Fibroblast of lung (primary cell): ENCODE results near the gene OMD. TPM values are rescaled to one million over a fixed set of nuclear protein-coding genes. Genes with fewer than 3 reads are reported as not detected.

Experiments
- DNase-seq, 2 donors: peaks; one replicate each; pipeline versions ENCODE4 v3.0.0 to v3.0.0-alpha.2; 2010; ENCODE audit warnings: low read depth in 2 of 2
- H2AFZ ChIP-seq: 2 replicates; pipeline ENCODE4 v1.5.1; 2012; ENCODE audit warnings: low read length, control low read depth, inconsistent platforms
- H3K27ac ChIP-seq: 2 replicates; pipeline ENCODE4 v1.5.1; 2011; ENCODE audit warnings: low read length, control low read depth; ENCODE audit not compliant: insufficient read depth
- H3K27me3 ChIP-seq: 2 replicates; pipeline ENCODE4 v1.5.1; 2011; ENCODE audit warnings: mild to moderate bottlenecking, low read length; ENCODE audit not compliant: control insufficient read depth, insufficient read depth
- H3K36me3 ChIP-seq: 2 replicates; pipeline ENCODE4 v1.5.1; 2011; ENCODE audit warnings: low read length; ENCODE audit not compliant: control insufficient read depth, insufficient read depth
- H3K4me1 ChIP-seq: 2 replicates; pipeline ENCODE4 v1.5.1; 2011; ENCODE audit warnings: low read length; ENCODE audit not compliant: control insufficient read depth, insufficient read depth; ENCODE audit errors: extremely low read depth
- H3K4me2 ChIP-seq: 2 replicates; pipeline ENCODE4 v1.5.1; 2011; ENCODE audit warnings: low read length, control low read depth; ENCODE audit not compliant: insufficient read depth; ENCODE audit errors: extremely low read depth
- H3K4me3 ChIP-seq, 4 experiments: fragments of 200-600 bp in 1 of 4; sonication (generic) in 1 of 4; replicated peaks in 1 of 4; 2 replicates each; pipeline ENCODE4 v1.5.1; 2011 to 2016; ENCODE audit warnings: low read length in 4 of 4, low read depth in 3 of 4, mild to moderate bottlenecking in 3 of 4, control low read depth in 2 of 4, inconsistent platforms in 1 of 4, mixed read lengths in 1 of 4; ENCODE audit not compliant: insufficient read depth in 1 of 4; ENCODE audit errors: control extremely low read depth in 1 of 4
- H3K79me2 ChIP-seq: 2 replicates; pipeline ENCODE4 v1.5.1; 2012; ENCODE audit warnings: mild to moderate bottlenecking, low read length, inconsistent platforms; ENCODE audit not compliant: control insufficient read depth, insufficient read depth
- H3K9ac ChIP-seq: 2 replicates; pipeline ENCODE4 v1.5.1; 2011; ENCODE audit warnings: mild to moderate bottlenecking, low read length, control low read depth; ENCODE audit not compliant: insufficient read depth
- H3K9me3 ChIP-seq: 2 replicates; pipeline ENCODE4 v1.5.1; 2012; ENCODE audit warnings: low read depth, low read length; ENCODE audit not compliant: control insufficient read depth, insufficient read depth
- H4K20me1 ChIP-seq: 2 replicates; pipeline ENCODE4 v1.5.1; 2011; ENCODE audit warnings: low read length; ENCODE audit not compliant: control insufficient read depth, insufficient read depth; ENCODE audit errors: extremely low read depth
- EZH2 ChIP-seq: IDR thresholded peaks from 2 replicates; pipeline ENCODE4 v1.5.1; 2012; ENCODE audit warnings: low read length, control low read depth, mild to moderate bottlenecking; ENCODE audit errors: missing control alignments
- polyA plus RNA-seq, 2 donors: library from polyadenylated mRNA; depleted of rRNA in 1 of 2; stranded (reverse) in 1 of 2; unstranded in 1 of 2; fragments of >200 nt; gene quantifications; 2 replicates each; pipeline ENCODE4 v1.2.1, GENCODE V29; 2011 to 2012; ENCODE audit warnings: missing spikeins in 1 of 2
- total RNA-seq: library from RNA; depleted of rRNA; stranded (reverse); fragments of >200 nt; gene quantifications from 2 replicates; pipeline ENCODE4 v1.2.1, GENCODE V29; 2014
- TF ChIP-seq, protein P1 (sequence below), 2 donors: IDR thresholded peaks in 1 of 2; conservative IDR thresholded peaks in 1 of 2; 1 replicate in 1 of 2; 2 replicates in 1 of 2; pipeline ENCODE4 v1.5.1; 2011 to 2012; ENCODE audit warnings: low read length in 2 of 2, control low read depth in 1 of 2, inconsistent platforms in 1 of 2, low read depth in 1 of 2, mild to moderate bottlenecking in 1 of 2

The OMD gene
- total and polyA plus RNA-seq, 2 donors (not counting 1 experiment from before 2014, with no cell fraction given): 0.07 to 0.17 TPM

DNA sequence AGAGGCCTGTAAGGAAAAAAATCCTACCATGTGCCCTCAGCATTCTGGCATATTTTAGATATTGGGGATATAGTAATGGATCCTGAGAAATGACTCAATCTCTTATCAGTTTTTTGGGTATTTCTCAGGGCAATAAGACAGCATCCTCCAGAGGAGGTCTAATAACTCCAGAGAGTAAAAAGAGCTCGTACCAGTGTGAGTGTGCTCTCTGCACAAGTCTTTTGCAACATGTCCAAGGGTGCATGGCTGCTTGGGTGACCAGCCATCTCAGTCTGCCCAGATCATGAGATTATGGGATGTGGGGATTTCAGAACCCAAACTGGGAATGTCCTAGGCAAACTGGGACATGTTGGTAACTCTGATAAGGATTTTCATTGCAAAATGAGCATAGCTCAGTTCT, 42.8 kb upstream of the OMD start:
- Histone ChIP-seq H3K4me3 (no peak overlapping the region), H3K36me3 (no peaks in the 10 kb centered on the region), H3K27me3 (no peaks in the 10 kb centered on the region), H3K27ac (no peak overlapping the region), H3K9me3 (no peaks in the 10 kb centered on the region), H3K9ac (no peak overlapping the region), H3K79me2 (no peaks in the 10 kb centered on the region), H3K4me1 (peaks cover 8% of the 10 kb centered on the region), H3K4me2 (no peak overlapping the region), H4K20me1 (no peaks in the 10 kb centered on the region), H2AFZ (no peak overlapping the region)
- no peak for DNase-seq
- TF ChIP-seq EZH2: no peak
- TF ChIP-seq, protein P1, sequence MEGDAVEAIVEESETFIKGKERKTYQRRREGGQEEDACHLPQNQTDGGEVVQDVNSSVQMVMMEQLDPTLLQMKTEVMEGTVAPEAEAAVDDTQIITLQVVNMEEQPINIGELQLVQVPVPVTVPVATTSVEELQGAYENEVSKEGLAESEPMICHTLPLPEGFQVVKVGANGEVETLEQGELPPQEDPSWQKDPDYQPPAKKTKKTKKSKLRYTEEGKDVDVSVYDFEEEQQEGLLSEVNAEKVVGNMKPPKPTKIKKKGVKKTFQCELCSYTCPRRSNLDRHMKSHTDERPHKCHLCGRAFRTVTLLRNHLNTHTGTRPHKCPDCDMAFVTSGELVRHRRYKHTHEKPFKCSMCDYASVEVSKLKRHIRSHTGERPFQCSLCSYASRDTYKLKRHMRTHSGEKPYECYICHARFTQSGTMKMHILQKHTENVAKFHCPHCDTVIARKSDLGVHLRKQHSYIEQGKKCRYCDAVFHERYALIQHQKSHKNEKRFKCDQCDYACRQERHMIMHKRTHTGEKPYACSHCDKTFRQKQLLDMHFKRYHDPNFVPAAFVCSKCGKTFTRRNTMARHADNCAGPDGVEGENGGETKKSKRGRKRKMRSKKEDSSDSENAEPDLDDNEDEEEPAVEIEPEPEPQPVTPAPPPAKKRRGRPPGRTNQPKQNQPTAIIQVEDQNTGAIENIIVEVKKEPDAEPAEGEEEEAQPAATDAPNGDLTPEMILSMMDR (conservative IDR thresholded peaks at IDR 0.05 in 1 of 2, IDR thresholded peaks at IDR 0.05 in 1 of 2; ENCODE audit: low read depth in 1 of 2, low read length in 2 of 2): no peak

DNA sequence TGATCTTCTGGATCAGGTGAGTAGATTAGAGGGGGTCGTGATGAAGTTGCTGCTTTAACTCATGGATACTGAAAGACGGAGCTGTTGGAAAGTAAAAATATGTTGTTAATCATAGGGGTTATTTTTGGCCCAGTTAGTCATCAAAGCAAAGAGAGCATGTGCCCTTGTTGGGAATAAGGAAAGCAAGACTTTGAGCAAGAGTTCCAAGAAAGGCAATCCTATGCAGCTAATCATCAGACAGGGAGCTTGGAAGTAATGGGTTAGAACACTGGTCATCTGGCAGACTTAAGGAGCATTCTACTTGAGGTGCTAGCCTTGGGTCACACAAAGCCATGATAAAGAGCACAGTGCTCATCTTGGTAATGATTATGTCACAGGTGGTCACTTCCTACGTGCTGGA, 39.7 kb upstream of the OMD start:
- Histone ChIP-seq H3K79me2 (no peaks in the 10 kb centered on the region), H4K20me1 (no peaks in the 10 kb centered on the region), H3K4me1 (peaks cover 8% of the 10 kb centered on the region), H3K4me3 (no peak overlapping the region), H2AFZ (peak overlapping the region; percentile 44), H3K9ac (no peak overlapping the region), H3K27ac (peak overlapping the region; percentile 33), H3K27me3 (no peaks in the 10 kb centered on the region), H3K4me2 (peak overlapping the region; percentile 51), H3K9me3 (no peaks in the 10 kb centered on the region), H3K36me3 (no peaks in the 10 kb centered on the region)
- peak; percentile 92 to 98 for DNase-seq
- TF ChIP-seq EZH2: no peak
- TF ChIP-seq, protein P1 (conservative IDR thresholded peaks at IDR 0.05 in 1 of 2, IDR thresholded peaks at IDR 0.05 in 1 of 2; ENCODE audit: low read depth in 1 of 2, low read length in 2 of 2): no peak

DNA sequence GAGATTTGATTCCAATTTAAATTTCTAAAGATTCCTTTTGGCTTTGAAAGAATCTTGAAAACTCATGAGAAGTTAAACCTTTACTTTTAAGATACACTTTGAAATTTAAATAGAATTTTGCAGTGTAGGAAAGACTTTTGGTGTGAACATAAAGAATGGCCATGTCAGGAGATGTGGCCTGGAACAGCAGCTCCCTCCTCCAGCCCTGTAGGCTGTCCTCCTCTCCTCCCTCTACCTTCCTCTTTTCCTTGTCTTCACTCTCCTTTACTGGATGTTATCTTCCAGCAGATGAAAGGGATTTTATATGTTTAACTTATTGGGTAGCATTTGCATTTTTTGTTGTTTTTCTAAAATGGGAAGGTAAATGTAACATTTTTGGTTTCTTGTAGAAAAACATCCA, 39.1 kb upstream of the OMD start:
- TF ChIP-seq EZH2: no peak
- TF ChIP-seq, protein P1 (conservative IDR thresholded peaks at IDR 0.05 in 1 of 2, IDR thresholded peaks at IDR 0.05 in 1 of 2; ENCODE audit: low read depth in 1 of 2, low read length in 2 of 2): no peak
- Histone ChIP-seq H3K4me2 (peak overlapping the region; percentile 51), H3K9ac (no peak overlapping the region), H3K36me3 (no peaks in the 10 kb centered on the region), H3K9me3 (no peaks in the 10 kb centered on the region), H3K4me3 (no peak overlapping the region), H3K79me2 (no peaks in the 10 kb centered on the region), H3K27me3 (no peaks in the 10 kb centered on the region), H2AFZ (peak overlapping the region; percentile 44), H3K27ac (peak overlapping the region; percentile 33), H4K20me1 (no peaks in the 10 kb centered on the region), H3K4me1 (peaks cover 8% of the 10 kb centered on the region)
- DNase-seq: no peak
